Duodenal mucosa (tissue), 2 donors: ENCODE measurements around the gene FBXO2.
"Not testable (repeated sequence)": the region's sequence is repeated elsewhere in the genome, so short reads cannot be mapped to it uniquely, and the experiment has no call there.

Experiments
- H3K27ac ChIP-seq: one replicate; pipeline ENCODE4 v1.7.0; 2013; ENCODE audit warnings: low read depth, low read length
- H3K27me3 ChIP-seq, 2 donors: one replicate each; pipeline ENCODE4 v1.7.0; 2013; ENCODE audit warnings: low read length in 2 of 2, control low read depth in 1 of 2; ENCODE audit not compliant: insufficient read depth in 2 of 2, control insufficient read depth in 1 of 2
- H3K36me3 ChIP-seq, 2 donors: one replicate each; pipeline ENCODE4 v1.7.0; 2013; ENCODE audit warnings: low read length in 2 of 2, control low read depth in 1 of 2; ENCODE audit not compliant: insufficient read depth in 2 of 2, control insufficient read depth in 1 of 2
- H3K4me1 ChIP-seq, 2 donors: one replicate each; pipeline ENCODE4 v1.7.0; 2013; ENCODE audit warnings: low read length in 2 of 2, control low read depth in 1 of 2; ENCODE audit not compliant: insufficient read depth in 2 of 2, control insufficient read depth in 1 of 2
- H3K4me3 ChIP-seq, 2 donors: one replicate each; pipeline ENCODE4 v1.7.0; 2013; ENCODE audit warnings: low read length in 2 of 2, low read depth in 1 of 2
- H3K9ac ChIP-seq, 2 donors: one replicate each; pipeline ENCODE4 v1.7.0; 2013; ENCODE audit warnings: low read length in 2 of 2, low read depth in 1 of 2
- H3K9me3 ChIP-seq, 2 donors: one replicate each; pipeline ENCODE4 v1.7.0; 2013; ENCODE audit warnings: low read length in 2 of 2, control low read depth in 1 of 2; ENCODE audit not compliant: control insufficient read depth in 1 of 2

FBXO2 gene

DNA sequence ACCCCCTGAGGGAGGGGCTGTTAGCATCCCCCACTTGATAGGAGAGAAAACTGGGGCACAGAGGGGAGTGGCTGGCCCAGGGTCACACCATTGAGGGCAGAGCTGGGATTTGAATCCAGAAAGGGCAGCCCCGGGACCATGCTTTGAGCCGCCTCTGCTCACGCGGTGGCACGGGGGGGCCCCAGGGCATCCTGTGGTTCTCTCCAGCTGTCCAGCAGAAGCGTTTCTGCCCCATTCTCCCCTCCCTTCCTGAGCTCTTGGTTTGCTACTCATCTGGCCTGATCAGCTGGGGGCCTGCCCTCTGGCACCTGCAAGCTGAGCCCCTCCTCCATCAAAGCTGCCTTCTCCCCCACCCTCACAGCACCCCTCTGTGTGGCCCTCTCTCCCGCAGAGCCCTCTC, 37.5 kb downstream of the FBXO2 start:
- H3K36me3 ChIP-seq, result no peaks in the 10 kb centered on the region
- no peaks in the 10 kb centered on the region for H3K4me1 ChIP-seq
- H3K27ac ChIP-seq, result no peak overlapping the region
- no peak overlapping the region for H3K4me3 ChIP-seq
- H3K27me3 ChIP-seq, result peaks cover 0 to 5% of the 10 kb centered on the region in 2 donors
- no peaks in the 10 kb centered on the region for H3K9me3 ChIP-seq
- no peak overlapping the region for H3K9ac ChIP-seq

DNA sequence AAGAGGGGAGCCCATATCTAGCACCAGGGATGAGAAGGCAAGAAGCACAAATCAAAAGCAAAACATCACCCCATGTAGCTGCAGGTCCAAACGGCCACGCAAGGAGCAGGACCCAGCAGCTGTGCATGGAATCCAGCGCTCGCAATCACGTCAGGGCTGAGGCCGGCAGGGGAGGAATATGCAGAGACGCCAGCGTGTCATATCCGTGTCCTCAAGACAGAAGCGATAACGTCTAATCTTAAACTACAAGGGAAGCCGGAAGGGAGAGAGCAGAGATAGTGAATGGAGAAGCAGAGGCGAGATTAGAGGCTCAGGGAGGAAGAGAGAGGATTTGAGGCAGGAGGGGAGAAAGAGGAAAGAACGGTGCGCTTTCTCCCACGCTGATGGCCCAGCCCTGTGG, 39.1 kb downstream of the FBXO2 start:
- Histone ChIP-seq H3K9me3 (no peaks in the 10 kb centered on the region), H3K4me1 (no peaks in the 10 kb centered on the region), H3K36me3 (no peaks in the 10 kb centered on the region), H3K9ac (no peak overlapping the region), H3K27ac (no peak overlapping the region), H3K27me3 (peaks cover 0 to 2% of the 10 kb centered on the region in 2 donors), H3K4me3 (no peak overlapping the region)

DNA sequence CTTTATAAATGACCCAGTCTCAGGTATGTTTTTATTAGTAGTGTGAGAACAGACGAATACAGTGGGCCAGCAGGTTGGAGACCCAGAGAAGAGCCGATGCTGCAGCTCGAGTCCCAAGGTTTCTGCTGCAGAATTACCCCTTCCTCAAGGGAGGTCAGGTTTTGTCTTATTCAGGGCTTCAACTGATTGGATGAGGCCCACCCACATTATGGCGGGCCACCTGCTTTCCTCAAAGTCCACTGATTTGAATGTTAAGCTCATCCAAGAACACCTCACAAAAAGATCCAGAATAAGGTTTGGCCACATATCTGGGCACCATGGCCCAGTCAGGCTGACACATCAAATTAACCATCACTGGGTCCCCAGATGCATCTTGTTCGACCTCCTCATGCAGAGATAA, 40.9 kb downstream of the FBXO2 start:
- Histone ChIP-seq H3K9ac (no peak overlapping the region), H3K9me3 (no peaks in the 10 kb centered on the region), H3K4me1 (no peaks in the 10 kb centered on the region), H3K36me3 (no peaks in the 10 kb centered on the region), H3K27me3 (no peaks in the 10 kb centered on the region), H3K4me3 (no peak overlapping the region), H3K27ac (no peak overlapping the region)

DNA sequence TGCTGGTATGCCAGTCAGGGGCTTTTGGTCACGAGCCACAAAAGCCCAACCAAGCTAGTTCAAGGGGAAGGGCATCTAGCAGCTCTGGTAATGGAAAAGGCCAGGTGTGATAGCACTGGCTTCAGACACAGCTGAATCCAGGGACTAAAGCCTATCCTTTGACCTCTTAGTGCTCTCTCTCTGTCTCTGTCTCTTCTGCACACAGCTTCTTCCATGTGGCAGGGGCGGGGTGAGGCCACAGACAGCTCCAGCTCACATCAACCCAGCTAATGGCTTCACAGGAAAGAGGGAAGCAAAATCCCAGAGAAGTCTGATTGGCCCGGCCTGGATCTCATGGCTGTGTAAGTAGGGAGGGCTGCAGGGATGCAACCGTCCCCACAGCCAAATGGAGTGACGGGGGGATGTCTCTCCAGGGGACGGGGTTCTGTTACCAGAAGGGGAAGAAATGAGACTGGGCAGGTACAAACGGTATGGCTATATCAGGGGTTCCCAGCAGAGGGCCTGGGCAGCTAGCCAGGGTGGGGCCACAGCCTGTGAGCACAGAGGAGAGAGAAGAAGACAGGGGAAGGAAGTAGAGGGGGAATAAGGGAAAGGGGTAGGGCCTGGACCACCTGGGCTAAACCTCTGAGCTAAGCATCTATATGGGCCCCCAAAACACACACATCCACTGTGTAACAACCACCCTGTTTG, 42.4 kb downstream of the FBXO2 start:
- H3K27me3 ChIP-seq, result no peaks in the 10 kb centered on the region
- H3K4me1 ChIP-seq, result no peaks in the 10 kb centered on the region
- H3K27ac ChIP-seq, result no peak overlapping the region
- H3K36me3 ChIP-seq, result no peaks in the 10 kb centered on the region
- no peaks in the 10 kb centered on the region for H3K9me3 ChIP-seq
- H3K9ac ChIP-seq, result no peak overlapping the region
- no peak overlapping the region for H3K4me3 ChIP-seq

DNA sequence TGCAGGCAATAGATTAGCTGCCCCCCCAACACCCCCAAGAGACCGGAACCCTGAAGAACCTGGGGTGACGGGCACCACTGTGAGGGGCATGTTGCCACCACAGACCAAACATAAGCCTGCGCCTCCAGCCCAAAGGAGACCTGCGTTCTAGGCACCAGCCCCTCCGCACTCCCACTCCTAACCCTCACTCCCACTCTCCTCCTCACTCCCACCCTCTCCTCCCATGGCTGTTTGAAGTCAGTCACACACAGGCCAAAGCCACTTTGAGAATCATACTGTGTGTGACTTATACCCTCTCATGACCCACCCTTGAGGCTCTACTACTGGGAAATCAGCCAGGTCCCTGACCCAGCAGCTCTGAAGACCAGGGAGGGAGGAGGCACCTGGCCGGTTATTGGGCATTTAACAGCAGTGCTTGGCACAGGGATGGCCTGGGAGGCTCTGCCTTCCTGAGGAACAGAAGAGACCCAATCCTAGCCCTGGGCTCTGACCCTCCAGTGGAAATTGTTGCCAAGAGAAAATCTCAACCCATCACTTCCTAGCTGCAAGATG, 43.5 kb downstream of the FBXO2 start:
- Histone ChIP-seq H3K9me3 (no peaks in the 10 kb centered on the region), H3K4me3 (no peak overlapping the region), H3K27me3 (no peaks in the 10 kb centered on the region), H3K27ac (no peak overlapping the region), H3K9ac (no peak overlapping the region), H3K36me3 (no peaks in the 10 kb centered on the region), H3K4me1 (no peaks in the 10 kb centered on the region)

DNA sequence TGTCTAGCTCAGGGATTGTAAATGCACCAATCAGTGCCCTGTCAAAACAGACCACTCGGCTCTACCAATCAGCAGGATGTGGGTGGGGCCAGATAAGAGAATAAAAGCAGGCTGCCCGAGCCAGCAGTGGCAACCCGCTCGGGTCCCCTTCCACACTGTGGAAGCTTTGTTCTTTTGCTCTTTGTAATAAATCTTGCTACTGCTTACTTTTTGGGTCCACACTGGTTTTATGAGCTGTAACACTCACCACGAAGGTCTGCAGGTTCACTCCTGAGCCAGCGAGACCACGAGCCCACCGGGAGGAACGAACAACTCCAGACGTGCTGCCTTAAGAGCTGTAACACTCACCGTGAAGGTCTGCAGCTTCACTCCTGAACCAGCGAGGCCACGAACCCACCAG, 44.9 kb downstream of the FBXO2 start:
- not testable (repeated sequence) for H3K4me3 ChIP-seq, H3K4me1 ChIP-seq, H3K36me3 ChIP-seq, H3K27me3 ChIP-seq, H3K9ac ChIP-seq, H3K9me3 ChIP-seq, H3K27ac ChIP-seq

DNA sequence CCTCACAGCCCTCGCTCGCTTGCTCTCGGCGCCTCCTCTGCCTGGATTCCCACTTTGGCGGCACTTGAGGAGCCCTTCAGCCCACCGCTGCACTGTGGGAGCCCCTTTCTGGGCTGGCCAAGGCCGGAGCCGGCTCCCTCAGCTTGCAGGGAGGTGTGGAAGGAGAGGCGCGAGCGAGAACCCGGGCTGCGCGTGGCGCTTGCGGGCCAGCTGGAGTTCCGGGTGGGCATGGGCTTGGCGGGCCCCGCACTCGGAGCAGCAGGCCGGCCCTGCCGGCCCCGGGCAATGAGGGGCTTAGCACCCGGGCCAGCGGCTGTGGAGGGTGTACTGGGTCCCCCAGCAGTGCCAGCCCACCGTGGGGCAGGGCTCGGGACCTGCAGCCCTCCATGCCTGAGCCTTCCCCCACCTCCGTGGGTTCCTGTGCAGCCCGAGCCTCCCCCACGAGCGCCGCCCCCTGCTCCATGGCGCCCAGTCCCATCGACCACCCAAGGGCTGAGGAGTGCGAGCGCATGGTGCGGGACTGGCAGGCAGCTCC, 45.6 kb downstream of the FBXO2 start:
- not testable (repeated sequence) for H3K4me1 ChIP-seq, H3K27ac ChIP-seq, H3K4me3 ChIP-seq, H3K9ac ChIP-seq, H3K9me3 ChIP-seq, H3K27me3 ChIP-seq, H3K36me3 ChIP-seq

DNA sequence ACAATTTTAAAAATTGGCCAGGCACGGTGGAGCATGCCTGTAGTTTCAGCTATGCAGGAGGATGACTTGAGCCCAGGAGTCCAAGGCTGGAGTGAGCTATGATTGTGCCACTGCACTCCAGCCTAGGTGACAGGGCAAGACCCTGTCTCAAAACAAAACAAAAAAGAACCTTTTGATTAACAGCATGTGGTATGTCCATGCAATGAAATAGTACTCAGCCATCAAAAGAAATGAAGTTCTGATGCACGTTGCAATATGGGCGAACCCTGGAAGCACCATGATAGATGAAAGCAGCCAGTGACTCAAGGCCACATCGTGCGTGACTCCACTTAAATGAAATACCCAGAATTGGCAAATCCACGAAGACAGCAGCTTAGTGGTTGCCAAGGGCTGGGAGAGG, 47.5 kb downstream of the FBXO2 start:
- H3K4me1 ChIP-seq, result no peaks in the 10 kb centered on the region
- no peaks in the 10 kb centered on the region for H3K9me3 ChIP-seq

DNA sequence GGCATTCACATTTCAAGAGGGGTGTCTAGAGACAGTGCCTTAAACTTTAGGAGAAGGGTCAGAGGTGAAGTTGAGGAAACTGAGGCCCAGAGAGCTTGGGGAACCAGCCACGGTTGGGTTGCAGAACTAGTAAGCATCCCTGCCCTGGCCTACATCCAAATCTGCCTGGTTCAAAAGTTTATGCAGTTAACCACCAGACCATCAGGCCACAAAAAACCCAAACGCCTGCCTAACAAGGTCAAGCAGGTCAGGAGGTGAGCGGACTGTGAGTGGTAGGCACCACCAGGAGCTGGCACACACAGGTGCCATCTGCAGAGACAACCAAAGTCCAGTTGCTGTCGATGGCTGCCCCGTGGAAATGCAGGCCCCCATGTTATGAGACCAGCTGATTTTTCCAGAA, 51.2 kb downstream of the FBXO2 start:
- Histone ChIP-seq H3K27ac (no peak overlapping the region), H3K27me3 (peaks cover 0 to 8% of the 10 kb centered on the region in 2 donors), H3K36me3 (no peaks in the 10 kb centered on the region), H3K9me3 (no peaks in the 10 kb centered on the region), H3K4me3 (no peak overlapping the region), H3K4me1 (no peaks in the 10 kb centered on the region), H3K9ac (no peak overlapping the region)

More for the DNA sequence above, 47.5 kb downstream of the FBXO2 start:
- H3K27ac ChIP-seq, result no peak overlapping the region
- H3K36me3 ChIP-seq, result no peaks in the 10 kb centered on the region
- no peak overlapping the region for H3K9ac ChIP-seq
- no peak overlapping the region for H3K4me3 ChIP-seq
- peaks cover 0 to 6% of the 10 kb centered on the region in 2 donors for H3K27me3 ChIP-seq

DNA sequence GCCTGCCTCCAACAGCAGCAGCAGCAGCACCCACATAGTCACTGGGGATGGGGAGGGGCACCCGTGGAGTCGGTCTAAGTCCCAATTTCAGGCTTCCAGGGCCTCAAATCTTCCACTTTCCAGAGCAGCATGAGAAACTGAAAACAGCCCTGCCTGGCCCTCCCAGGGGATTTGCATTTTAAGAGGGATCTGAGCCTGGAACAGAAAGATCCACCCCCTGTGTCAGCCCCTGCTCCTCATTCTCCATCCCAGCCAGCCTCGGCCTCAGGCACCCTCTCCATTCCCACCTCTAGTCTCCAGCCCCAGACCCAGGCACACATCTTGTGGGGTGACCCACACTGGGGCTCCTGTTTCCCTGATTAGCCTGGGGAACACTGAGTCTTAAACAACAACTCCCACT, 51.8 kb downstream of the FBXO2 start:
- H3K36me3 ChIP-seq, result no peaks in the 10 kb centered on the region
- H3K4me1 ChIP-seq, result no peaks in the 10 kb centered on the region
- H3K4me3 ChIP-seq, result no peak overlapping the region
- H3K27ac ChIP-seq, result no peak overlapping the region
- H3K9me3 ChIP-seq, result no peaks in the 10 kb centered on the region
- H3K27me3 ChIP-seq, result peaks cover 0 to 8% of the 10 kb centered on the region in 2 donors
- no peak overlapping the region for H3K9ac ChIP-seq
